Bone marrow (tissue), 2 donors: ENCODE results near the gene PDGFD.

Source experiments
- DNase-seq, 2 donors: peaks; one replicate each; lab custom pipeline; 2025; lab: John Stamatoyannopoulos, UW

PDGFD gene

GRCh38 chr11:103920449-103920848 is 243.5 kb downstream of the PDGFD start:
- no peak for DNase-seq

DNA sequence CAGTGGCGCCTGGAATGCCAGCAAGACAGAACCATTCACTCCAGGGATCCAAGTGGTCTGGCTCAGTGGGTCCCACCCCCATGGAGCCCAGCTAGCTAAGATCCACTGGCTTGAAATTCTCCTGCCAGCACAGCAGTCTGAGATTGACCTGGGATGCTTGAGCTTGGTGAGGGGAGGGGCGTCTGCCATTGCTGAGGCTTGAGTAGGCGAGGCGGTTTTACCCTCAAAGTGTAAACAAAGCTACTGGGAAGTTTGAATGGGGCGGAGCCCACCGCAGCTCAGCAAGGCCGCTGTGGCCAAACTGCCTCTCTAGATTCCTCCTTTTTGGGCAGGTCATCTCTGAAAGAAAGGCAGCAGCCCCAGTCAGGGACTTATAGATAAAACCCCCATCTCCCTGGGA is 253.2 kb downstream of the PDGFD start:
- DNase-seq, result no peak

DNA sequence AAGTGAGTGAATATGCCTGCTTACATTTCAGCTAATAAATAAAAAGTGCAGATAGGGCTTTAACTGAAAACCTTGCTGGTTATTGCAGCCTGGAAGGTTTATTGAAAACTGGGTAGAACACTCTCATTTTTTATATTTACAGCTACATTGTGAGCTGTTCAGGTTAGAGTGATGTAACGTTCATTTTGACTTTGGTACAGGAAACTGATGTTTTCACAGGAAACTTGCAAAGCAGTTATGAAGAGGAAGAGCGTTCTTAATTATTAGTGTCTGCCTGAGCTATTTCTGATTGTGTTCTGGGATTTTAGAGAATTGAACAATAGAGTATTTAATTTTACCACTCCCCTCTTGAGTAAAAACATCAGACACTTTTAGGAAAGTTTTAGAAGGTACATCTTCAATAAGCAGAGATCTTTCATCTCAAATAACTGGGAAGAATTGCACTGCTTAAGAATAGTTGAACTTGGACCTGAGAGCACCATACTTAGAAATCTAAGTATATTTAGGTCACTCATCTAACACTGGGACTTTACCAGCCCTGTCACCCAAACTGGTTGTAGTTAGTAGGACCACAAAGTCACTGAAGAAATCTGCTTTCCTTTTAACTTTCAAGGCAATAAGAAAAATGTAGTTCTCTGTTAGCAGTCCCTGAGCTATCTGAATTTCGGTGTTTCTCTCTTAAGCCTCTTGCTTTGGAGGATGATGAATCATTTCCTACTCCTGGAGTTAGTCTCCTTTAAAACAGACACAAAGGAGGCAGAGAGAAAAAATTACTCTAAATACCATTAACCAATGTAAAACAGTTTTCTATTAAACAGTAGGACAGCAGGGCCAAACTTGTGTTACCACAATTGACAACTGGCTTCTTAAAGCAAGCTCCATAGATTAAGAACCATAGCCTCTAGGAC is 256.1 kb downstream of the PDGFD start:
- DNase-seq, result no peak

DNA sequence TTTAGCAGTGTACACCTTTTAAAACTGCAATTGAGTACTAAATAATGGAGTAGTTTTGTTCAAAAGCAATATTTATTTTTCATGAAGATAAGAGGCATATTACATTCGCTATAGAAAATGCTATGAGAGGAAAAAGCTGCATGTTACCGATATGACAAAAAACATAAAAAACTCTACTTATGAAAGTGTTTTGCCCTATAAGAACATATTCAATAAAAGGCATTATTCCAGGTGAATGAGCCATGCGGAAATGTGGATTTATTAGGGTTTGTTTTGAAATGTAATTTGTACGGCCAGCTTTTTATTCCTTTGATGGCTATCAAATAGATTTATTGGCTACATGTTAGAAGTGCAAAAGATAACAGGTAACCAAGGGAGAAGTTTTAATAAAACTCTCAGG is 256.8 kb downstream of the PDGFD start:
- no peak for DNase-seq

GRCh38 chr11:103906291-103906867 is 257.6 kb downstream of the PDGFD start:
- DNase-seq, result no peak

GRCh38 chr11:103904324-103904667 is 259.7 kb downstream of the PDGFD start:
- no peak for DNase-seq

DNA sequence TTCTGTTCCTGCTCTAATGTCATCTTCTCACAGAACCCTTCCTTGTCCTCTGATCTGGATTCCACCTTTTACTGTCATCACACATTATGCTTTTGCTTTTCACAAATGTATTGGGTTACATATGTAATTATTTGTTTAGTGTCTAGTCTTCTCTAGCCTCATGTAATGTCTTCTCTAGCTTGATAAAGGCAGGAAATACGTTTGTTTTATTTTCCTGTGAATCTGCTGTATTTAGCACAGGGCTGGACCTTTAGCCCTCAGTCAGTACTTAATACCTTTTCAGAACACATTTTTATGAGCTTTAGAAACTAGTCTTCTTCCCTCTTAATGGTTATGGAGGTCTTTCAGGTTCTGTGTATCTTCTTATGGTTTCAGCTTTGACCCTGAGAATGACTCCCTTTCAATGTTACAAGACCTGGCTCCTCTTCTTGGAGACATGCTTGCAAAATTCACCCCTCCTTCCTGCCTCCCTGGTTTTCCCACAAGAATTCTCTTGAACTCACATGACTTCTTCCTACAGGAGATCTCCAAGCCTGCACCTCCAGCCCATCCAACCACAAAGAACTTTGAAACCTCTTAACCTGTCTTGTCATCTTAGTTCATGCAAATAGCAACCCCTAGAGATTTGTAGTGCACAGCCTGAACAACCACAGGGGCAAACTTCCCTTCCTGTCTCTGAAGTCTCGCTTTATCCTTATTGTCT is 260.2 kb downstream of the PDGFD start:
- DNase-seq, result no peak

DNA sequence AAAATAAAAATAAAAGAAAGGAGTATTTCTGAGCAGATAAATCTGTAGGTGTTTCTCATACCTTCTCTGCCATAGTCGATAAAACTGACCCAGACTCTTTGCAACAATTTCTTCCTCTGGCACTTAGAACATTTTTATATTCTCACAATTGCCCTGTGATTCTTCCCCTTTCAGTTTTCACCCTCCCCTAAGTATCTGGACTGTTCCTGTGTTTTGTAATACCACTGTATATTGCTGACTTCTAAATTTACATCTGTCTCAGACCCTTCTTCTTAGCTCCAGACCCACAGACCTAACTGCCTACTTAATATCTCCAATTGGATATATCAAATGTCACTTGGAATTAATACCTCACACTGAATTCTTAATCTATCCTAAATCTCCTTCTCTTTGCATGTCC is 261.0 kb downstream of the PDGFD start:
- DNase-seq, result no peak

GRCh38 chr11:103901656-103902055 is 262.3 kb downstream of the PDGFD start:
- no peak for DNase-seq

GRCh38 chr11:103898577-103899336 is 265.2 kb downstream of the PDGFD start:
- no peak for DNase-seq

DNA sequence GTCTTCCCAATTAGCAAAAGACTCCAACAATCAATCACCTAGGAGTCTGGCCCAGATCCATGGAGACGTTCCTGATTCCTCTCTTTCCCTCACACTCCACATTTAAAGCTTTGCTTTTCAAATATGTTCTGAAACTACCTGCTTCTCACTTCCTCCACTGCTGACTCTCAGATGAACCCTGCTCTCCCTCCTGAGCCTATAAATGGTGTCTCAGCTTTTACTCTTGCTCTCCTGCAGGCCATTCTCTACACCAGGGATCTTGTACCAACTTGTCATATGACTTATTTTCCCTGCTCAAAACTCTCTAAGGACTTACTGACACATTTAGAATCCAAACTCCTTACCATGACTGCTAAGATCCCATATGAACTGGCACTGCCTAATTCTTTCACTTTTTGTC is 265.9 kb downstream of the PDGFD start:
- DNase-seq, result no peak

DNA sequence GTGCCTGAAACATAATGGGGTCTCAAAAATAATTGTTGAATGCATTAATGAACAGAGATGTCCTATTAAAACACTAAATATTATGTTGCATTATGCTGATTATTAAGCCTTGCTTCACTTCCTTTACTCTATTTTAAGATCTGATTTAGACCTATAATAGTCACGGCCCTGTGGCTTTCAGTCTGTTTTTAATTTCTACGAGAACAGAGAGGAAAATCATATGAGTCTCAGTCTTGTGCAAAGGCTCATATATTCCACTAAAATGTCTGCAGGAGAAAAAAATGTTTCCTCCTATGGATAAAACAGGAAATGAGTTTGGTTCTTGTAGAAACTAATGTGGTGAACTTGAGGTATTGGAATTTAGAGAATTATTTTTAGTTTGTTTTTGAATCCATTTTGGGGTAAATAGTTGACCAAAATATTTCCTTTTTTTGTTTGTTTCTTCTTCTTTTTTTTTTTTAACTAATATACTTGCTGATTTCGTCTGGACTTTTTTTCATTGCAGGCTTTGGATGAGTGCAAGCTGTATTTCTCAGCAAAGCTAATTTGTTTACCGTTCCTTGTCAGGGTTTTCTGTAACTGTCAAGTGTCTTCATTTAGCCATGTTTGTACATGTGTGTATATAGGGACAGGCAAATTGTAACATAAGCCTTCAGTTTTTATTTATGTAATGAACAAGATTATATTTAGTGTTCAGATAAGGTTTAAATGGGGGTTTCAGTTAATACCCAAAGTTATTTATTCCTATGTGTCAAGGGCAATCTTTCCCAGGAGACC is 266.6 kb downstream of the PDGFD start:
- DNase-seq, result no peak

DNA sequence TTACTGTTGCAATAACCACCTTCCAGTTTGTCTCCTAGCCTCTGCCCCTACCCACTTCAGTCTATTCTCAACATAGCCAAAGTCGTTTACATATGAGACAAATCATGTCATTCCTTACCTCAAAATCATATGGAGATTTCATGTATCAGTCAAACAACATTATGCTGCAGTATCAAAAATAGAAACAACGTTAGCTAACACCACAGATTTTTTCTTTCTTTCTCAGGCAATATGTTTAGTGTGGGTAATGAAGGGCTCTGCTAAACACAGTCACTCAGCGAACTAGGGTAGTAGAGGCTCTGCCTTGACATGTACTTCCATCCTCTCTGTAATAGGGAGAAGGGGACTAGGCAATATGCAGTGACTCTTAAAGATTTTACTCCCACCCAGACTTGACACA is 268.8 kb downstream of the PDGFD start:
- DNase-seq, result no peak

GRCh38 chr11:103894673-103895072 is 269.3 kb downstream of the PDGFD start:
- no peak for DNase-seq

- DNase-seq, result no peak
Observed at GRCh38 chr11:103894034-103894433, 269.9 kb downstream of the PDGFD start.

- no peak for DNase-seq
Observed at GRCh38 chr11:103893371-103893770, 270.6 kb downstream of the PDGFD start.

DNA sequence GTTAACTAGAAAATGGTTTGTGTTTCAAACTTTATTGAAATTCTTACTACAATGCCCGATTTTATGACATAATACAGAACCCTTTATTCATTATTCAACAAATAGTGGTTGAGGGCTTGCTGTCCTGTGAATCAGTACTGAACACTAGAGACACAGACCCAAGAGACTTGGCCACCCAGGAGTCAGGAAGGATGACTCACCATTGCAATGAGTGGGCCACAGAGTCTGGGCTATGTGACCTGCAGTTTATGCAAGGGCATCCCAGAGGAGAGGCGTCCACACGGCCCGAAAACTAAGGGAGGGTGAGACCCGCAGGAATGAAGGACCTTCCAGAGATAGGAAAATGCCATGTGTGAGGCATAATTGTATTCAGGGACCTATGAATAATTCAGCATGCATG is 271.3 kb downstream of the PDGFD start:
- DNase-seq, result no peak

- no peak for DNase-seq
Observed at GRCh38 chr11:103890654-103891053, 273.3 kb downstream of the PDGFD start.

DNA sequence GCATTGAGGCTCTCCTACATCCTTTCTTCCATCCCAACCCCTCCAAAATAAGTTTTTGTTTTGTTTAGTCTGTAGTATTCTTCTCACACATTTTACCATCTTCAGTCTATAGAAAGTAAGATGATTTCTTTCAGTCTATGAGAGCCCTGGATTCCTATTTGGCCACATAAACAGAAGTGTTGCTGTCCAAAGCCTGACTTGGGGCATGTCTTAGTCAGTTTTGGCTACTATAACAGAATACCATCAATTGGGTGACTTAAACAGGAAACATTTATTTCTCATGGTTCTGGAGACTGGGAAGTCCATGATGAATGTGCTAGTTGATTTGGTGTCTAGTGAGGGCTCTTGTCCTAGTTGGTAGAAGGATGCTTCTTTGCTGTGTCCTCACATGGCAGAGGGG is 274.3 kb downstream of the PDGFD start:
- DNase-seq, result no peak

GRCh38 chr11:103888541-103888951 is 275.4 kb downstream of the PDGFD start:
- no peak for DNase-seq

- no peak for DNase-seq
Observed at GRCh38 chr11:103887001-103887658, 276.8 kb downstream of the PDGFD start.
